Trophoblast cell (in vitro differentiated cells and primary cell): ENCODE measurements around the gene B4GALT1.

Experiments used
- DNase-seq, 2 donors: peaks; one replicate each; pipeline ENCODE4 v3.0.0-alpha.2; 2016
- H2AFZ ChIP-seq: 2 replicates; pipeline ENCODE4 v1.6.1; 2013; ENCODE audit warnings: low read length, moderate library complexity, mild to moderate bottlenecking; ENCODE audit not compliant: insufficient read depth, poor library complexity
- H2AK5ac ChIP-seq: 2 replicates; pipeline ENCODE4 v1.6.1; 2013; ENCODE audit warnings: mild to moderate bottlenecking, low read length
- H2BK120ac ChIP-seq: 2 replicates; pipeline ENCODE4 v1.6.1; 2013; ENCODE audit warnings: low read length, mild to moderate bottlenecking, moderate library complexity; ENCODE audit not compliant: insufficient read depth, poor library complexity
- H2BK12ac ChIP-seq: 2 replicates; pipeline ENCODE4 v1.6.1; 2013; ENCODE audit warnings: mild to moderate bottlenecking, low read length, moderate library complexity
- H2BK5ac ChIP-seq: 2 replicates; pipeline ENCODE4 v1.6.1; 2013; ENCODE audit warnings: low read length, low read depth, moderate library complexity, mild to moderate bottlenecking; ENCODE audit not compliant: poor library complexity
- H3K14ac ChIP-seq: 2 replicates; pipeline ENCODE4 v1.6.1; 2013; ENCODE audit warnings: mild to moderate bottlenecking, low read length
- H3K18ac ChIP-seq: 2 replicates; pipeline ENCODE4 v1.6.1; 2013; ENCODE audit warnings: mild to moderate bottlenecking, low read length
- H3K23ac ChIP-seq: 2 replicates; pipeline ENCODE4 v1.6.1; 2013; ENCODE audit warnings: low read length
- H3K27ac ChIP-seq: 2 replicates; pipeline ENCODE4 v1.5.1; 2013; ENCODE audit warnings: low read depth, mild to moderate bottlenecking, inconsistent platforms, low read length, moderate library complexity
- H3K27me3 ChIP-seq: 2 replicates; pipeline ENCODE4 v1.6.1; 2013; ENCODE audit warnings: inconsistent platforms, mild to moderate bottlenecking, low read length, moderate library complexity; ENCODE audit not compliant: insufficient read depth
- H3K36me3 ChIP-seq, 2 experiments: 1 replicate in 1 of 2; 2 replicates in 1 of 2; pipeline ENCODE4 v1.6.1; 2013; ENCODE audit warnings: low read length in 2 of 2, mild to moderate bottlenecking in 2 of 2, moderate library complexity in 1 of 2; ENCODE audit not compliant: insufficient read depth in 2 of 2, control insufficient read depth in 1 of 2
- H3K4ac ChIP-seq: 2 replicates; pipeline ENCODE4 v1.6.1; 2013; ENCODE audit warnings: low read depth, mild to moderate bottlenecking, low read length, moderate library complexity
- H3K4me1 ChIP-seq, 2 experiments: 1 replicate in 1 of 2; 2 replicates in 1 of 2; pipeline ENCODE4 v1.6.1; 2013; ENCODE audit warnings: low read length in 2 of 2, mild to moderate bottlenecking in 2 of 2, moderate library complexity in 1 of 2; ENCODE audit not compliant: insufficient read depth in 2 of 2, control insufficient read depth in 1 of 2
- H3K4me2 ChIP-seq: 2 replicates; pipeline ENCODE4 v1.6.1; 2013; ENCODE audit warnings: inconsistent platforms, mild to moderate bottlenecking, low read length, moderate library complexity
- H3K4me3 ChIP-seq: 2 replicates; pipeline ENCODE4 v1.5.1; 2013; ENCODE audit warnings: mild to moderate bottlenecking, low read depth, low read length, inconsistent platforms
- H3K79me1 ChIP-seq: one replicate; pipeline ENCODE4 v1.6.1; 2013; ENCODE audit warnings: low read length
- H3K79me2 ChIP-seq: 2 replicates; pipeline ENCODE4 v1.6.1; 2013; ENCODE audit warnings: low read length, mild to moderate bottlenecking; ENCODE audit not compliant: control insufficient read depth, insufficient read depth, poor library complexity
- H3K9ac ChIP-seq: 2 replicates; pipeline ENCODE4 v1.6.1; 2013; ENCODE audit warnings: mild to moderate bottlenecking, low read length
- H3K9me3 ChIP-seq: 2 replicates; pipeline ENCODE4 v1.6.1; 2013; ENCODE audit warnings: low read depth, mild to moderate bottlenecking, control low read depth, inconsistent platforms, low read length; ENCODE audit not compliant: insufficient read depth
- H4K12ac ChIP-seq: 2 replicates; pipeline ENCODE4 v1.6.1; 2013; ENCODE audit warnings: low read depth, mild to moderate bottlenecking, low read length, moderate library complexity
- H4K8ac ChIP-seq: 2 replicates; pipeline ENCODE4 v1.6.1; 2013; ENCODE audit warnings: low read depth, mild to moderate bottlenecking, low read length, moderate library complexity
- H4K91ac ChIP-seq: one replicate; pipeline ENCODE4 v1.6.1; 2013; ENCODE audit warnings: low read depth, mild to moderate bottlenecking, low read length, moderate library complexity
- WGBS: extraction: QIAGEN DNeasy Blood & Tissue Kit; methylation state at CpG from one replicate; pipeline ENCODE4 v1.1.7; 2013; ENCODE audit warnings: missing lambda C conversion rate; ENCODE audit not compliant: insufficient read length, insufficient coverage; ENCODE audit errors: extremely low coverage; 5-methylcytosine and 5-hydroxymethylcytosine counted together

B4GALT1 gene

GRCh38 chr9:33153666-33154065 lies 13.5 kb downstream of the B4GALT1 start:
- H3K79me1 ChIP-seq: peaks cover 10% of the 10 kb centered on the region
- H3K27me3 ChIP-seq: no peaks in the 10 kb centered on the region
- no peak overlapping the region for H4K8ac ChIP-seq
- no peak overlapping the region for H2BK12ac ChIP-seq
- H4K91ac ChIP-seq: no peak overlapping the region
- no CpG with 5 or more reads among the region's 5 CpGs for WGBS
- H2AK5ac ChIP-seq: no peak overlapping the region
- H3K14ac ChIP-seq: no peak overlapping the region
- peaks cover 22 to 25% of the 10 kb centered on the region in 2 experiments for H3K4me1 ChIP-seq
- no peak overlapping the region for H2BK120ac ChIP-seq
- no peak overlapping the region for H3K27ac ChIP-seq
- no peak overlapping the region for H3K4me2 ChIP-seq
- no peaks in the 10 kb centered on the region for H3K9me3 ChIP-seq
- no peak overlapping the region for H3K23ac ChIP-seq
- no peak overlapping the region for H2BK5ac ChIP-seq
- H3K4me3 ChIP-seq: no peak overlapping the region
- H3K9ac ChIP-seq: no peak overlapping the region
- no peak overlapping the region for H4K12ac ChIP-seq
- H3K4ac ChIP-seq: no peak overlapping the region
- H3K36me3 ChIP-seq: peaks cover 0 to 2% of the 10 kb centered on the region in 2 experiments
- no peak overlapping the region for H2AFZ ChIP-seq
- H3K18ac ChIP-seq: no peak overlapping the region
- peaks cover 32% of the 10 kb centered on the region for H3K79me2 ChIP-seq
- no peak for DNase-seq

GRCh38 chr9:33153001-33153400 lies 14.1 kb downstream of the B4GALT1 start:
- no peak overlapping the region for H2AK5ac ChIP-seq
- no peak overlapping the region for H2BK5ac ChIP-seq
- H2AFZ ChIP-seq: no peak overlapping the region
- H3K27ac ChIP-seq: no peak overlapping the region
- H3K4ac ChIP-seq: peak overlapping the region; percentile 97
- H3K36me3 ChIP-seq: peaks cover 0 to 2% of the 10 kb centered on the region in 2 experiments
- peaks cover 32% of the 10 kb centered on the region for H3K79me2 ChIP-seq
- no peak overlapping the region for H2BK120ac ChIP-seq
- no peaks in the 10 kb centered on the region for H3K9me3 ChIP-seq
- no peak overlapping the region for H4K12ac ChIP-seq
- H3K27me3 ChIP-seq: no peaks in the 10 kb centered on the region
- no peak overlapping the region for H3K23ac ChIP-seq
- H4K91ac ChIP-seq: no peak overlapping the region
- H3K79me1 ChIP-seq: peaks cover 4% of the 10 kb centered on the region
- H4K8ac ChIP-seq: no peak overlapping the region
- no CpG with 5 or more reads among the region's 2 CpGs for WGBS
- H3K4me1 ChIP-seq: peaks cover 18% of the 10 kb centered on the region in 2 experiments
- no peak overlapping the region for H3K14ac ChIP-seq
- DNase-seq: no peak
- no peak overlapping the region for H3K18ac ChIP-seq
- no peak overlapping the region for H3K9ac ChIP-seq
- no peak overlapping the region for H3K4me2 ChIP-seq
- H3K4me3 ChIP-seq: no peak overlapping the region
- no peak overlapping the region for H2BK12ac ChIP-seq

- Histone ChIP-seq H4K91ac (no peak overlapping the region), H3K4me2 (no peak overlapping the region), H3K27ac (no peak overlapping the region), H3K4ac (peak overlapping the region; percentile 91), H3K79me1 (peaks cover 2% of the 10 kb centered on the region), H3K79me2 (peaks cover 33% of the 10 kb centered on the region), H2BK5ac (no peak overlapping the region), H2AK5ac (no peak overlapping the region), H3K9ac (no peak overlapping the region), H2AFZ (no peak overlapping the region), H3K36me3 (peaks cover 0 to 2% of the 10 kb centered on the region in 2 experiments), H3K14ac (no peak overlapping the region), H3K4me3 (no peak overlapping the region), H4K12ac (no peak overlapping the region), H3K4me1 (peaks cover 10 to 15% of the 10 kb centered on the region in 2 experiments), H3K23ac (no peak overlapping the region), H2BK12ac (no peak overlapping the region), H2BK120ac (no peak overlapping the region), H4K8ac (no peak overlapping the region), H3K27me3 (no peaks in the 10 kb centered on the region), H3K18ac (no peak overlapping the region), H3K9me3 (no peaks in the 10 kb centered on the region)
- no peak for DNase-seq
- no CpG with 5 or more reads among the region's 2 CpGs for WGBS
Observed at GRCh38 chr9:33151601-33152000, 15.5 kb downstream of the B4GALT1 start.

- Histone ChIP-seq H3K9me3 (no peaks in the 10 kb centered on the region), H4K12ac (peak overlapping the region; percentile 77), H2BK12ac (no peak overlapping the region), H3K4me2 (no peak overlapping the region), H2AFZ (peak overlapping the region; percentile 35), H2BK5ac (no peak overlapping the region), H3K36me3 (peaks cover 0 to 2% of the 10 kb centered on the region in 2 experiments), H3K4ac (peak overlapping the region; percentile 88), H3K18ac (no peak overlapping the region), H3K4me1 (peaks cover 15 to 18% of the 10 kb centered on the region in 2 experiments), H3K79me1 (peaks cover 2% of the 10 kb centered on the region), H3K9ac (no peak overlapping the region), H2AK5ac (no peak overlapping the region), H3K14ac (no peak overlapping the region), H3K27me3 (no peaks in the 10 kb centered on the region), H4K91ac (peak overlapping the region; percentile 35), H4K8ac (peak overlapping the region; percentile 34), H3K4me3 (no peak overlapping the region), H3K27ac (no peak overlapping the region), H3K79me2 (peaks cover 33% of the 10 kb centered on the region), H3K23ac (no peak overlapping the region), H2BK120ac (peak overlapping the region; percentile 55)
- DNase-seq: peak in 1 of 2 donors; percentile 59
- no CpG with 5 or more reads among the region's 5 CpGs for WGBS
Observed at GRCh38 chr9:33151007-33151557, 16.1 kb downstream of the B4GALT1 start.
